Measurements from ENCODE around the gene WDCP. TPM values are rescaled to one million over a fixed set of nuclear protein-coding genes. Genes with fewer than 3 reads are reported as not detected.

Gene WDCP
- total RNA-seq, 2 experiments from 2014 or later, result 23.2 to 24.1 TPM

GRCh38 chr2:24010477-24011249 lies 36.5 kb downstream of the WDCP start:
- no peak for ATAC-seq
- no peak for DNase-seq
- Mint-ChIP-seq H3K9me3 (ENCODE audit: insufficient read depth) (no peaks in the 10 kb centered on the region), H3K36me3 (ENCODE audit: low read depth) (no peaks in the 10 kb centered on the region), H3K27ac (no peak overlapping the region), H3K4me1 (ENCODE audit: low read depth) (peaks cover 11% of the 10 kb centered on the region), H3K27me3 (ENCODE audit: low read depth) (peaks cover 35% of the 10 kb centered on the region), H3K4me3 (no peak overlapping the region)
- ChIA-PET POLR2A (no interaction called here), CTCF (interaction anchor here (1.3 to 1.4 kb wide), 2 partner anchors 74 to 83 kb away, joined by 4 to 7 read pairs; partner anchors contain the start of gene TP53I3)

- Mint-ChIP-seq H3K9me3 (ENCODE audit: insufficient read depth) (no peaks in the 10 kb centered on the region), H3K4me1 (ENCODE audit: low read depth) (peaks cover 11% of the 10 kb centered on the region), H3K4me3 (no peak within 1 kb of the TSS), H3K36me3 (ENCODE audit: low read depth) (no peaks in the 10 kb centered on the region), H3K27ac (no peak within 1 kb of the TSS), H3K27me3 (ENCODE audit: low read depth) (peaks cover 35% of the 10 kb centered on the region)
- CTCF ChIA-PET, result interaction anchor here (1.3 kb wide), 1 partner anchor 82 kb away, joined by 4 read pairs; no protein-coding TSS in a partner anchor
- ATAC-seq, result peak; percentile 66
- DNase-seq, result no peak
- POLR2A ChIA-PET, result no interaction called here
Observed at GRCh38 chr2:24009680-24010476, 37.3 kb downstream of the WDCP start, which contains the start of gene MFSD2B. TSS of gene MFSD2B (plus strand) at chr2:24010085. CDS start at chr2:24010097, 12 bp downstream.

GRCh38 chr2:24009367-24009679 lies 37.9 kb downstream of the WDCP start:
- ATAC-seq, result no peak
- CTCF ChIA-PET, result no interaction called here
- peaks cover 35% of the 10 kb centered on the region for H3K27me3 Mint-ChIP-seq (ENCODE audit: low read depth)

GRCh38 chr2:24008672-24009366 lies 38.4 kb downstream of the WDCP start:
- Mint-ChIP-seq H3K9me3 (ENCODE audit: insufficient read depth) (no peaks in the 10 kb centered on the region), H3K27ac (no peak overlapping the region), H3K4me1 (ENCODE audit: low read depth) (peaks cover 11% of the 10 kb centered on the region), H3K4me3 (no peak overlapping the region), H3K36me3 (ENCODE audit: low read depth) (no peaks in the 10 kb centered on the region), H3K27me3 (ENCODE audit: low read depth) (peaks cover 35% of the 10 kb centered on the region)
- CTCF ChIA-PET, result no interaction called here
- POLR2A ChIA-PET, result no interaction called here
- DNase-seq (no peak), ATAC-seq (no peak)

More at GRCh38 chr2:24009367-24009679, 37.9 kb downstream of the WDCP start:
- Mint-ChIP-seq H3K4me1 (ENCODE audit: low read depth) (peaks cover 11% of the 10 kb centered on the region), H3K36me3 (ENCODE audit: low read depth) (no peaks in the 10 kb centered on the region), H3K4me3 (no peak overlapping the region), H3K9me3 (ENCODE audit: insufficient read depth) (no peaks in the 10 kb centered on the region), H3K27ac (no peak overlapping the region)
- no peak for DNase-seq
- POLR2A ChIA-PET, result no interaction called here

GRCh38 chr2:24007693-24008092 lies 39.5 kb downstream of the WDCP start:
- Mint-ChIP-seq H3K9me3 (ENCODE audit: insufficient read depth) (no peaks in the 10 kb centered on the region), H3K4me3 (no peak overlapping the region), H3K27ac (no peak overlapping the region), H3K4me1 (ENCODE audit: low read depth) (peaks cover 11% of the 10 kb centered on the region), H3K36me3 (ENCODE audit: low read depth) (no peaks in the 10 kb centered on the region), H3K27me3 (ENCODE audit: low read depth) (peaks cover 33% of the 10 kb centered on the region)
- ChIA-PET CTCF (no interaction called here), POLR2A (no interaction called here)
- DNase-seq, result no peak
- no peak for ATAC-seq

GRCh38 chr2:23994567-23994966 lies 52.6 kb downstream of the WDCP start:
- H3K9me3 Mint-ChIP-seq (ENCODE audit: insufficient read depth), result no peaks in the 10 kb centered on the region
- peaks cover 2% of the 10 kb centered on the region for H3K36me3 Mint-ChIP-seq (ENCODE audit: low read depth)
- H3K4me3 Mint-ChIP-seq, result no peak overlapping the region
- no peaks in the 10 kb centered on the region for H3K4me1 Mint-ChIP-seq (ENCODE audit: low read depth)
- ChIA-PET CTCF (no interaction called here), POLR2A (no interaction called here)
- DNase-seq, result no peak
- no peaks in the 10 kb centered on the region for H3K27me3 Mint-ChIP-seq (ENCODE audit: low read depth)
- H3K27ac Mint-ChIP-seq, result no peak overlapping the region
- no peak for ATAC-seq

- no peaks in the 10 kb centered on the region for H3K27me3 Mint-ChIP-seq (ENCODE audit: low read depth)
- ChIA-PET POLR2A (interaction anchor here (0.6 to 1.7 kb wide), 3 partner anchors 18 to 170 kb away, joined by 3 to 4 read pairs (median 4); partner anchors contain the start of gene ATAD2B), CTCF (interaction anchor here (0.5 to 0.9 kb wide), 2 partner anchors 10 to 51 kb away, joined by 3 read pairs; no protein-coding TSS in a partner anchor)
- no peak for DNase-seq
- no peak overlapping the region for H3K4me3 Mint-ChIP-seq
- peaks cover 2% of the 10 kb centered on the region for H3K36me3 Mint-ChIP-seq (ENCODE audit: low read depth)
- no peak overlapping the region for H3K27ac Mint-ChIP-seq
- no peak for ATAC-seq
- H3K9me3 Mint-ChIP-seq (ENCODE audit: insufficient read depth), result no peaks in the 10 kb centered on the region
- no peaks in the 10 kb centered on the region for H3K4me1 Mint-ChIP-seq (ENCODE audit: low read depth)
Observed at GRCh38 chr2:23993736-23994269, 53.4 kb downstream of the WDCP start.

GRCh38 chr2:23992931-23993330 lies 54.3 kb downstream of the WDCP start:
- no peak for DNase-seq
- no peaks in the 10 kb centered on the region for H3K4me1 Mint-ChIP-seq (ENCODE audit: low read depth)
- no peaks in the 10 kb centered on the region for H3K9me3 Mint-ChIP-seq (ENCODE audit: insufficient read depth)
- H3K27ac Mint-ChIP-seq, result no peak overlapping the region
- POLR2A ChIA-PET, result interaction anchor here (1.7 kb wide), 1 partner anchor 66 kb away, joined by 4 read pairs; the partner anchor contains the start of gene ATAD2B
- H3K36me3 Mint-ChIP-seq (ENCODE audit: low read depth), result peaks cover 2% of the 10 kb centered on the region
- ATAC-seq, result no peak
- H3K27me3 Mint-ChIP-seq (ENCODE audit: low read depth), result no peaks in the 10 kb centered on the region
- no peak overlapping the region for H3K4me3 Mint-ChIP-seq
- CTCF ChIA-PET, result interaction anchor here (0.5 to 0.9 kb wide), 2 partner anchors 9 to 50 kb away, joined by 3 read pairs; no protein-coding TSS in a partner anchor

GRCh38 chr2:23988371-23988770 lies 58.8 kb downstream of the WDCP start:
- peak; percentile 64 for ATAC-seq

More at GRCh38 chr2:23988371-23988770, 58.8 kb downstream of the WDCP start:
- no peak for DNase-seq
- CTCF ChIA-PET, result interaction anchor here (2.7 kb wide), 1 partner anchor 95 kb away, joined by 10 read pairs; the partner anchor contains the start of gene TP53I3
- Mint-ChIP-seq H3K9me3 (ENCODE audit: insufficient read depth) (no peaks in the 10 kb centered on the region), H3K4me1 (ENCODE audit: low read depth) (no peaks in the 10 kb centered on the region), H3K27me3 (ENCODE audit: low read depth) (no peaks in the 10 kb centered on the region), H3K27ac (no peak overlapping the region), H3K4me3 (no peak overlapping the region), H3K36me3 (ENCODE audit: low read depth) (no peaks in the 10 kb centered on the region)
- POLR2A ChIA-PET, result no interaction called here

Measured in activated CD8-positive, alpha-beta T cell treated with anti-CD3 and anti-CD28 coated beads, Interleukin-2, amount 10 ng/mL, durations not matched to agents 7 days and 5 days (primary cell).